Measurements from ENCODE around the gene PRKCH.

PRKCH gene

DNA sequence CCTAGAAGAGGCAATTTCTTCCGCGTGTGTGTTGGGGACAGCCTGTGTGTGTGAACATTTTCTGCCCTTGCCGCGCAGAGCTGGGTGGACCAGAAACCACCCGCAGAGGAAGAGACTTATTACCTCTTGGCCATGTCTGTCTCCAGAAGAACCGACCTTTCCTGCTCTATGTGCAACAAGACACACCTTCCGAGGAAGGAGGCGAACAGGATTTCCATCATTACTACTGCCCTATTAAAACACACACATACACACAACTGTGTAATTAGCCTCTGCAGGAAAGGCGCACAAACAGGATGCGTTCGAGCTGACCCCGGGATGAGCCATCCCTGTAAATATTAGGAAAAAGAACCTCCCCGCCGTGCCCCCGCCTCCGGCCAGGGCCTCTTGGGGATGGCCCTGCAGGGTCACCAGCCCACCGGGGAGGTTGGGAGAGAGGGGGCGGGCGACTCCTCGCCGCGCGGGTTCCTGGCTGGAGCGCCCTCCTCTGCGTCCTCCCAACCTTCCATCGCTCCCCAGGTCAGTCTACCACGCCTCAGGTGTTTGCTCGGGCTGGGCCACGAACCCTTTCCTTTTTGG is 484 bp upstream of the PRKCH start:
- TF ChIP-seq, protein P1, sequence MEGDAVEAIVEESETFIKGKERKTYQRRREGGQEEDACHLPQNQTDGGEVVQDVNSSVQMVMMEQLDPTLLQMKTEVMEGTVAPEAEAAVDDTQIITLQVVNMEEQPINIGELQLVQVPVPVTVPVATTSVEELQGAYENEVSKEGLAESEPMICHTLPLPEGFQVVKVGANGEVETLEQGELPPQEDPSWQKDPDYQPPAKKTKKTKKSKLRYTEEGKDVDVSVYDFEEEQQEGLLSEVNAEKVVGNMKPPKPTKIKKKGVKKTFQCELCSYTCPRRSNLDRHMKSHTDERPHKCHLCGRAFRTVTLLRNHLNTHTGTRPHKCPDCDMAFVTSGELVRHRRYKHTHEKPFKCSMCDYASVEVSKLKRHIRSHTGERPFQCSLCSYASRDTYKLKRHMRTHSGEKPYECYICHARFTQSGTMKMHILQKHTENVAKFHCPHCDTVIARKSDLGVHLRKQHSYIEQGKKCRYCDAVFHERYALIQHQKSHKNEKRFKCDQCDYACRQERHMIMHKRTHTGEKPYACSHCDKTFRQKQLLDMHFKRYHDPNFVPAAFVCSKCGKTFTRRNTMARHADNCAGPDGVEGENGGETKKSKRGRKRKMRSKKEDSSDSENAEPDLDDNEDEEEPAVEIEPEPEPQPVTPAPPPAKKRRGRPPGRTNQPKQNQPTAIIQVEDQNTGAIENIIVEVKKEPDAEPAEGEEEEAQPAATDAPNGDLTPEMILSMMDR (IDR thresholded peaks at IDR 0.05; ENCODE audit: insufficient read depth, missing control alignments): no peak
- no peak for FAIRE-seq
- DNase-seq (ENCODE audit: insufficient read length, low spot score): no peak

DNA sequence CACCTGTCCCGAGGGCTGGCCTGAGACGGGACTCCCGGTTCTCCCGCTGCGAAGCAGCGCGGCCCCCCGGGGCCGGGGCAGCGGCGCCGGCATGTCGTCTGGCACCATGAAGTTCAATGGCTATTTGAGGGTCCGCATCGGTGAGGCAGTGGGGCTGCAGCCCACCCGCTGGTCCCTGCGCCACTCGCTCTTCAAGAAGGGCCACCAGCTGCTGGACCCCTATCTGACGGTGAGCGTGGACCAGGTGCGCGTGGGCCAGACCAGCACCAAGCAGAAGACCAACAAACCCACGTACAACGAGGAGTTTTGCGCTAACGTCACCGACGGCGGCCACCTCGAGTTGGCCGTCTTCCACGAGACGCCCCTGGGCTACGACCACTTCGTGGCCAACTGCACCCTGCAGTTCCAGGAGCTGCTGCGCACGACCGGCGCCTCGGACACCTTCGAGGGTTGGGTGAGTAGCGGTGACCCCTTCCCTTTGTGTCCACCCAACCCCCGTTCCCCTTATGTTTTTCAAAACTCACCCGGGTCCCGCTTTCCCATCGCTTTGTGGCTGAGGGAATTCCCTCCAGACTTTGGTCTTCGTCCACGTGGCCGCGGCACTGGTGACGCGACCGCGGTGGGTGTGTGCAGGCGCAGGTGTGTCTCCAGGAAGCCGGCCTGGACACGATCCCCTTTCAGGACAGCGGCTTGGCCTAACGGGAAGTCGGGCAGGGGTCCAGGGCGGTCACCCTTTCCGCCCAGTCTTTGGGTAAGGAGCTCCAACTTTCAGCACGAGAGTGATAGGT is 826 bp downstream of the PRKCH start:
- FAIRE-seq: no peak
- TF ChIP-seq, protein P1 (IDR thresholded peaks at IDR 0.05; ENCODE audit: insufficient read depth, missing control alignments): no peak
- no peak for DNase-seq (ENCODE audit: insufficient read length, low spot score)

DNA sequence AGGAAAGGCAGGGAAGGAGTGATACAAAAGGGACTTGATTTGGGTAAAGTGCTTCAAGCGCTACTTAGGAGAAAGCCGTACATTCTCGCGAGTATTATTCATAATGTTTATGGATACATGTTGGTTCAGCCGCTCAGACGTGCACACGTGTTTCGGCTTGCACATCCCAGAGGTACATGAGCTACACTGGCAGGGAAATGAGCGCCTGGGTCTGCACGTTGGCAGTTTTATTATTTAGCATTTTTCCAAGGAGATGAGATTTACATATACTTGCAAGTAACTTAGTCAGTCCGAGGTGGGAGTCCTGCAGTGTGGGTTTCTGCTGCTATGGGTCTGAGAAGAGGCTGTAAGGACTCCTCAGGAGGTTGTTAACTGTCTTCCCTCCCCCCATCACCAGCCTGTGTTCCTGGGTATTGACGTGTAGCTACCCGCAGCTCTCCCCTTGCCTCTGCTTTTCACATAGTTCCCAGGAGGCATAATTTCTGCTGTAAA is 1.5 kb downstream of the PRKCH start:
- FAIRE-seq (no peak), DNase-seq (ENCODE audit: insufficient read length, low spot score) (no peak)
- TF ChIP-seq, protein P1 (IDR thresholded peaks at IDR 0.05; ENCODE audit: insufficient read depth, missing control alignments): no peak

GRCh38 chr14:61323970-61324369 is 2.6 kb downstream of the PRKCH start:
- FAIRE-seq: no peak
- TF ChIP-seq, protein P1 (IDR thresholded peaks at IDR 0.05; ENCODE audit: insufficient read depth, missing control alignments): no peak

DNA sequence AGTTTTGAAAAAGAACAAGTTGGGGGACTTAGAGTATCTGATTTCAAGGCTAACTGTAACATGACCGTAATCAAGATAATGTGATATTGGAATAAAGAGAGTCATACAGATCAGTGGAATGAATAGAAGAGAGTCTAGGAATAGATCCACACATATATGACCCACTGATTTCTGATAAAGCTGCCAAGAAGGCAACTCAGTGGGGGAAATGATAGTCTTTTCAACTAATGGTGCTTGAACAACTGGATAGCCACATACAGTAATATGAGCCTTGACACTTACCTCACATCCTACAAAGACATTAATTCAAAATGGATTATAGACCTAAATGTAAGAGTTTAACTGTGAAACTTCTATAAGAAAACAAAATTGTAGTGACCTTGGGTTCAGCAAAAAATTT is 3.8 kb downstream of the PRKCH start:
- FAIRE-seq: peak; percentile 46
- DNase-seq (ENCODE audit: insufficient read length, low spot score): no peak
- TF ChIP-seq, protein P1 (IDR thresholded peaks at IDR 0.05; ENCODE audit: insufficient read depth, missing control alignments): no peak

More at GRCh38 chr14:61323970-61324369, 2.6 kb downstream of the PRKCH start:
- DNase-seq (ENCODE audit: insufficient read length, low spot score): no peak

DNA sequence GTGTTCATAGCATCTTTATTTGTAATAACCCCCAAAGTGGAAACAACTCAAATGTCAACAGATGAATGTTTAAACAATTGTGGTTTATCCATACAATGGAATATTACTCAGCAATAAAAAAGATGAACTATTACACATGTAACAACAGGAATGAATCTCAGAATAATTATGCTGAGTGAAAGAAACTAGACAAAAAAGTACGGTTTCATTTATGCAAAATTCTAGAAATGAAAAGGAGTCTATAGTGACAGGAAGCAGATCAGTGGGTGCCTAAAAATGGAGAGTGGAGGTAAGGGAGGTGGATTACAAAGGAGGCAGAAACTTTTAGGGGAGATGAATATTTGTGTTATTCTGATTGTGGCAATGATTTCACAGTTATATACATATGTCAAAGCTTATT is 4.8 kb downstream of the PRKCH start:
- no peak for FAIRE-seq
- DNase-seq (ENCODE audit: insufficient read length, low spot score): no peak

More for the DNA sequence above, 4.8 kb downstream of the PRKCH start:
- TF ChIP-seq, protein P1 (IDR thresholded peaks at IDR 0.05; ENCODE audit: insufficient read depth, missing control alignments): no peak
